ENCODE results near the gene PLA2G15. TPM values are rescaled to one million over a fixed set of nuclear protein-coding genes. Genes with fewer than 3 reads are reported as not detected.
A peak's percentile ranks its signal among the peaks of the same experiment; 100 is the strongest.

The PLA2G15 gene
- total RNA-seq, 1 experiment from 2014 or later, result 4.6 TPM

GRCh38 chr16:68274441-68274840, 29.3 kb downstream of the PLA2G15 start:
- POLR2A ChIA-PET, result interaction anchor here (0.7 to 3.5 kb wide), 5 partner anchors 10 to 36 kb away, joined by 3 to 30 read pairs (median 15); partner anchors contain the start of genes PRMT7, SLC7A6 and SLC7A6OS

GRCh38 chr16:68275611-68276191, 30.5 kb downstream of the PLA2G15 start:
- Mint-ChIP-seq H3K9me3 (ENCODE audit: unreplicated experiment) (no peaks in the 10 kb centered on the region), H3K4me3 (ENCODE audit: unreplicated experiment) (no peak overlapping the region), H3K27me3 (ENCODE audit: insufficient read depth, unreplicated experiment) (no peaks in the 10 kb centered on the region), H3K4me1 (ENCODE audit: insufficient read depth, unreplicated experiment) (peaks cover 20% of the 10 kb centered on the region), H3K36me3 (ENCODE audit: insufficient read depth, unreplicated experiment) (peaks cover 71% of the 10 kb centered on the region), H3K27ac (ENCODE audit: low read depth, unreplicated experiment) (peak overlapping the region; percentile 77)
- intact Hi-C loops (cut with micrococcal nuclease), result no loop called here
- POLR2A ChIA-PET, result interaction anchor here (1.0 to 3.5 kb wide), 8 partner anchors 10 to 39 kb away, joined by 3 to 30 read pairs (median 10); partner anchors contain the start of gene SLC7A6
- peak; percentile 71 for DNase-seq (ENCODE audit: unreplicated experiment)
- TF ChIP-seq CTCF (IDR thresholded peaks at IDR 0.05; ENCODE audit: unreplicated experiment), result no peak
- BruUV-seq (replicated peaks), result TSS peak; percentile 13
- CTCF ChIA-PET, result interaction anchor here (0.7 to 5.9 kb wide), 4 partner anchors 11 to 51 kb away, joined by 3 to 38 read pairs (median 8); partner anchors contain the start of gene SLC7A6

More at GRCh38 chr16:68274441-68274840, 29.3 kb downstream of the PLA2G15 start:
- no peaks in the 10 kb centered on the region for H3K9me3 Mint-ChIP-seq (ENCODE audit: unreplicated experiment)
- H3K4me1 Mint-ChIP-seq (ENCODE audit: insufficient read depth, unreplicated experiment), result peaks cover 20% of the 10 kb centered on the region
- DNase-seq (ENCODE audit: unreplicated experiment), result no peak
- H3K36me3 Mint-ChIP-seq (ENCODE audit: insufficient read depth, unreplicated experiment), result peaks cover 64% of the 10 kb centered on the region
- CTCF ChIA-PET, result interaction anchor here (0.6 to 5.9 kb wide), 4 partner anchors 10 to 122 kb away, joined by 3 to 38 read pairs (median 9); partner anchors contain the start of gene SLC7A6
- no peak overlapping the region for H3K27ac Mint-ChIP-seq (ENCODE audit: low read depth, unreplicated experiment)
- intact Hi-C loops (cut with micrococcal nuclease), result no loop called here
- TF ChIP-seq CTCF (IDR thresholded peaks at IDR 0.05; ENCODE audit: unreplicated experiment), result no peak
- BruUV-seq (replicated peaks), result no TSS peak
- H3K27me3 Mint-ChIP-seq (ENCODE audit: insufficient read depth, unreplicated experiment), result no peaks in the 10 kb centered on the region
- H3K4me3 Mint-ChIP-seq (ENCODE audit: unreplicated experiment), result no peak overlapping the region

GRCh38 chr16:68276223-68276622, 31.1 kb downstream of the PLA2G15 start:
- ChIA-PET CTCF (interaction anchor here (0.5 to 1.6 kb wide), 7 partner anchors 10 to 606 kb away, joined by 3 to 12 read pairs (median 3); partner anchors contain the start of gene SLC7A6), POLR2A (interaction anchor here (1.0 to 3.5 kb wide), 7 partner anchors 9 to 39 kb away, joined by 3 to 30 read pairs (median 5); partner anchors contain the start of gene SLC7A6)
- H3K4me3 Mint-ChIP-seq (ENCODE audit: unreplicated experiment), result no peak overlapping the region
- no TSS peak for BruUV-seq (replicated peaks)
- H3K9me3 Mint-ChIP-seq (ENCODE audit: unreplicated experiment), result no peaks in the 10 kb centered on the region
- no peak for DNase-seq (ENCODE audit: unreplicated experiment)
- H3K4me1 Mint-ChIP-seq (ENCODE audit: insufficient read depth, unreplicated experiment), result peaks cover 18% of the 10 kb centered on the region
- H3K36me3 Mint-ChIP-seq (ENCODE audit: insufficient read depth, unreplicated experiment), result peaks cover 74% of the 10 kb centered on the region
- intact Hi-C loops (cut with micrococcal nuclease), result no loop called here
- no peak for TF ChIP-seq CTCF (IDR thresholded peaks at IDR 0.05; ENCODE audit: unreplicated experiment)
- H3K27ac Mint-ChIP-seq (ENCODE audit: low read depth, unreplicated experiment), result peak overlapping the region; percentile 77
- H3K27me3 Mint-ChIP-seq (ENCODE audit: insufficient read depth, unreplicated experiment), result no peaks in the 10 kb centered on the region

GRCh38 chr16:68279726-68280558, 34.8 kb downstream of the PLA2G15 start:
- intact Hi-C loops (cut with micrococcal nuclease), result no loop called here
- H3K27me3 Mint-ChIP-seq (ENCODE audit: insufficient read depth, unreplicated experiment), result no peaks in the 10 kb centered on the region
- no peak overlapping the region for H3K27ac Mint-ChIP-seq (ENCODE audit: low read depth, unreplicated experiment)
- ChIA-PET POLR2A (interaction anchor here (0.6 to 1.4 kb wide), 2 partner anchors 18 to 43 kb away, joined by 3 to 4 read pairs; no protein-coding TSS in a partner anchor), CTCF (interaction anchor here (0.6 to 1.5 kb wide), 7 partner anchors 16 to 134 kb away, joined by 3 to 6 read pairs (median 4); partner anchors contain the start of gene SLC7A6)
- no peak for TF ChIP-seq CTCF (IDR thresholded peaks at IDR 0.05; ENCODE audit: unreplicated experiment)
- no TSS peak for BruUV-seq (replicated peaks)
- no peak overlapping the region for H3K4me3 Mint-ChIP-seq (ENCODE audit: unreplicated experiment)
- H3K4me1 Mint-ChIP-seq (ENCODE audit: insufficient read depth, unreplicated experiment), result peaks cover 9% of the 10 kb centered on the region
- H3K9me3 Mint-ChIP-seq (ENCODE audit: unreplicated experiment), result no peaks in the 10 kb centered on the region
- no peak for DNase-seq (ENCODE audit: unreplicated experiment)
- peaks cover 81% of the 10 kb centered on the region for H3K36me3 Mint-ChIP-seq (ENCODE audit: insufficient read depth, unreplicated experiment)

All from MCF 10A (cell line).